ENCODE measurements around the gene PLPP1. TPM values are rescaled to one million over a fixed set of nuclear protein-coding genes. Genes with fewer than 3 reads are reported as not detected.
A peak's percentile ranks its signal among the peaks of the same experiment; 100 is the strongest.

PLPP1 gene
- total RNA-seq, 2 experiments from 2014 or later: 8.9 to 9.0 TPM

DNA sequence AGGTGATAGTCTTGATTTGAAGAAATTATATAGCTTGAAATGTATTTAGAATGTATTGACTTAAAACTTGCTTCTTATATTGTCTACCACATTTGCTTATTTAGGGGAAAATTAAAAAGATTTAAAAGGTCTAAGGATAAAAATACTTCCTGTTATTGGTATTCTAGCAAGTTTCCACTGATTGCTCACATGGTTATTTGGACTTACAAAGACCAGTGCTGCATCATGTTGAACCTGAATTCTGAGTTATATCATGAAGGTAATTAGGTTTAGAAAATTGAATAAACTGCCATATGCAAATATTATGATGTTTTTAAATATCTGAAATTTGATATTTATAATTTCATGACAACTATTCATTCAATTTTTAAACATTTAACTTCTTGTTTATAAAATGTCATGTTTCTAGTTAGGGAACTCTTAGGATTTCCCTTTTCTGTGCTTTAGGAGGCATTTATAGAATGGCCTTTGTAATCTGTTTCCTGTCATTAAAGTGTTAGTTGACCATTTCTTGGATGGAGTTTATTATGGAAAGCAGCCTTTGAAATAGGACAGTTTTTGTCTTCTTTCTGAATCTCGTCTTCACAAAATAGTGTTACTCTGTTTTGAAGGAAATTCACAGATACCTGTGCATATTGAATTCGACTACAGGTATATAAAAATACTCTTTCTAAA lies 141.1 kb downstream of the PLPP1 start:
- H3K27ac Mint-ChIP-seq: no peak overlapping the region
- H3K36me3 Mint-ChIP-seq (ENCODE audit: low read depth): peaks cover 52% of the 10 kb centered on the region
- DNase-seq: no peak
- peaks cover 10% of the 10 kb centered on the region for H3K9me3 Mint-ChIP-seq
- no peak overlapping the region for H3K4me3 Mint-ChIP-seq
- peaks cover 2% of the 10 kb centered on the region for H3K4me1 Mint-ChIP-seq
- ChIA-PET POLR2A (interaction anchor here (1.5 kb wide), 1 partner anchor 8 kb away, joined by 3 read pairs; no protein-coding TSS in a partner anchor), CTCF (interaction anchor here (1.3 kb wide), 1 partner anchor 8 kb away, joined by 5 read pairs; no protein-coding TSS in a partner anchor)
- no peaks in the 10 kb centered on the region for H3K27me3 Mint-ChIP-seq

DNA sequence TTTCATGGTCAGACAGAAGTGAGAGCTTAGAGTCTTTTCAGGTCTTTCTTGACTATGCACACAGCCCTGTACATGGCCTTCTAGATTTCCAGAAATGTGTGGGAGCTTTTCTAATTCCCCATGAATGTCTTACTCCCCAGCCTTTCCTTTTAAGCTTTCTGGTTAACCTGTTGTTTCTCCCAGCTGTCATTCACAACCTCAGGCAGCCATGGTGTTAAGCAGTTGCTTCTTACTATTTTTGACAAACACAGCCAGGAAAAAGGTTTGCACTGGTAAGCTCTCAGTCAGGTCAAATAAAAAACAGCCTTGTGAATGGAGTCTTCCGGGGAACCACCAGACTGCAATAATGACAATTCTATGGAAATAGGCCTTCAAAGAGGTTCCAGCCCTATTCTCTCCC lies 142.1 kb downstream of the PLPP1 start:
- H3K27ac Mint-ChIP-seq: no peak overlapping the region
- H3K36me3 Mint-ChIP-seq (ENCODE audit: low read depth): peaks cover 59% of the 10 kb centered on the region
- H3K9me3 Mint-ChIP-seq: peaks cover 10% of the 10 kb centered on the region
- H3K4me1 Mint-ChIP-seq: peaks cover 2% of the 10 kb centered on the region
- no peak overlapping the region for H3K4me3 Mint-ChIP-seq
- CTCF ChIA-PET: interaction anchor here (1.3 kb wide), 1 partner anchor 9 kb away, joined by 5 read pairs; no protein-coding TSS in a partner anchor
- DNase-seq: no peak
- no peaks in the 10 kb centered on the region for H3K27me3 Mint-ChIP-seq
- POLR2A ChIA-PET: interaction anchor here (1.5 kb wide), 1 partner anchor 9 kb away, joined by 3 read pairs; no protein-coding TSS in a partner anchor

- no peaks in the 10 kb centered on the region for H3K27me3 Mint-ChIP-seq
- peaks cover 10% of the 10 kb centered on the region for H3K9me3 Mint-ChIP-seq
- no peak overlapping the region for H3K4me3 Mint-ChIP-seq
- H3K4me1 Mint-ChIP-seq: peaks cover 2% of the 10 kb centered on the region
- ChIA-PET CTCF (no interaction called here), POLR2A (no interaction called here)
- H3K27ac Mint-ChIP-seq: no peak overlapping the region
- peaks cover 60% of the 10 kb centered on the region for H3K36me3 Mint-ChIP-seq (ENCODE audit: low read depth)
- DNase-seq: no peak
Observed at GRCh38 chr5:55391707-55392106, 143.1 kb downstream of the PLPP1 start.

- peaks cover 75% of the 10 kb centered on the region for H3K36me3 Mint-ChIP-seq (ENCODE audit: low read depth)
- H3K4me3 Mint-ChIP-seq: no peak overlapping the region
- H3K27me3 Mint-ChIP-seq: no peaks in the 10 kb centered on the region
- peaks cover 10% of the 10 kb centered on the region for H3K4me1 Mint-ChIP-seq
- CTCF ChIA-PET: no interaction called here
- no peak overlapping the region for H3K27ac Mint-ChIP-seq
- DNase-seq: no peak
- POLR2A ChIA-PET: no interaction called here
- H3K9me3 Mint-ChIP-seq: peaks cover 16% of the 10 kb centered on the region
Observed at GRCh38 chr5:55387865-55388264, 146.9 kb downstream of the PLPP1 start.

DNA sequence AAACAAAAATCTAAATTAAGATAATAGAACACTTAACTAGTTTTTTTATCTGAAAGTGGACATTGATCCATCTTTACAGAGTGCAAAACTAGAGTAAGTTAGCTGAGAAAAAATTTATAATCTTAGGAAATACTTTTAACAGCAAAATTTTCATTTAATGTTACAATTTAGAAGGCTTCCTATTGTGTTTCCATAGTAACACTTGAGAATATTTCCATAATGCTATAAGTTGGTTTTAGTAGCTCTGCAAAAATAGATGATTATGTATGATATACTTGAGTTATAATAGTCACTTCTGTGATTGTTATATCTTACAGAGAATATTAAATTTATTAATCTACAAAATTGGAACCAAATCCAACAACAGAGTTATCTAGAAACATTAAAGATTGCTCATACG lies 148.4 kb downstream of the PLPP1 start:
- no peaks in the 10 kb centered on the region for H3K27me3 Mint-ChIP-seq
- POLR2A ChIA-PET: no interaction called here

GRCh38 chr5:55385846-55386245 lies 148.9 kb downstream of the PLPP1 start:
- no peak overlapping the region for H3K27ac Mint-ChIP-seq
- no peak overlapping the region for H3K4me3 Mint-ChIP-seq
- POLR2A ChIA-PET: no interaction called here
- H3K9me3 Mint-ChIP-seq: peaks cover 7% of the 10 kb centered on the region
- peaks cover 72% of the 10 kb centered on the region for H3K36me3 Mint-ChIP-seq (ENCODE audit: low read depth)
- H3K27me3 Mint-ChIP-seq: no peaks in the 10 kb centered on the region
- DNase-seq: no peak
- CTCF ChIA-PET: interaction anchor here (0.9 kb wide), 1 partner anchor 554 kb away, joined by 3 read pairs; no protein-coding TSS in a partner anchor
- peaks cover 10% of the 10 kb centered on the region for H3K4me1 Mint-ChIP-seq

More for the DNA sequence above, 148.4 kb downstream of the PLPP1 start:
- peaks cover 7% of the 10 kb centered on the region for H3K9me3 Mint-ChIP-seq
- H3K4me1 Mint-ChIP-seq: peaks cover 10% of the 10 kb centered on the region
- no peak overlapping the region for H3K4me3 Mint-ChIP-seq
- H3K36me3 Mint-ChIP-seq (ENCODE audit: low read depth): peaks cover 72% of the 10 kb centered on the region
- DNase-seq: no peak
- no peak overlapping the region for H3K27ac Mint-ChIP-seq
- CTCF ChIA-PET: interaction anchor here (0.9 kb wide), 1 partner anchor 554 kb away, joined by 3 read pairs; no protein-coding TSS in a partner anchor

- no peaks in the 10 kb centered on the region for H3K27me3 Mint-ChIP-seq
- H3K4me1 Mint-ChIP-seq: peaks cover 10% of the 10 kb centered on the region
- H3K9me3 Mint-ChIP-seq: peaks cover 7% of the 10 kb centered on the region
- peaks cover 73% of the 10 kb centered on the region for H3K36me3 Mint-ChIP-seq (ENCODE audit: low read depth)
- no peak for DNase-seq
- CTCF ChIA-PET: no interaction called here
- POLR2A ChIA-PET: no interaction called here
- H3K4me3 Mint-ChIP-seq: no peak overlapping the region
- no peak overlapping the region for H3K27ac Mint-ChIP-seq
Observed at GRCh38 chr5:55385227-55385626, 149.5 kb downstream of the PLPP1 start.

DNA sequence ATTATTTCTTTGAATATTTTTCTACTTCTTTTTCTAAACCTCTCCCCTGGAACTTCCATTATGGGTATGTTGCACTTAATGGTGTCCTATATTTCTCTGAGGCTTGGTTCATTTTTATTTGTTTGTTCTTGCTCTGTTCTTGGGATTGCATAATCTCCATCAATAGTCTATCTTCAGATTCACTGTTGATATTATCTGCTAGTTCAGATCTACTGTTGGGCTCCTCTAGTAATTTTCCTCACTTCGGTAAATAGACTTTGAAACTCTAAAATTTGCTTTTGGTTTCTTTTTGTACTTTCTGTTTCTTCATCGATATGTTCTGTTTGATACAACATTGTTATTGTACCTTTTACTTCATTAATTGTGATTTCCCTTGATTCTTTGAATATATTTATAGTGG lies 150.7 kb downstream of the PLPP1 start:
- H3K4me3 Mint-ChIP-seq: peak overlapping the region; percentile 5
- peaks cover 71% of the 10 kb centered on the region for H3K36me3 Mint-ChIP-seq (ENCODE audit: low read depth)
- CTCF ChIA-PET: no interaction called here
- peaks cover 10% of the 10 kb centered on the region for H3K4me1 Mint-ChIP-seq
- no peaks in the 10 kb centered on the region for H3K27me3 Mint-ChIP-seq
- DNase-seq: no peak
- no peak overlapping the region for H3K27ac Mint-ChIP-seq
- POLR2A ChIA-PET: no interaction called here
- H3K9me3 Mint-ChIP-seq: peaks cover 7% of the 10 kb centered on the region

DNA sequence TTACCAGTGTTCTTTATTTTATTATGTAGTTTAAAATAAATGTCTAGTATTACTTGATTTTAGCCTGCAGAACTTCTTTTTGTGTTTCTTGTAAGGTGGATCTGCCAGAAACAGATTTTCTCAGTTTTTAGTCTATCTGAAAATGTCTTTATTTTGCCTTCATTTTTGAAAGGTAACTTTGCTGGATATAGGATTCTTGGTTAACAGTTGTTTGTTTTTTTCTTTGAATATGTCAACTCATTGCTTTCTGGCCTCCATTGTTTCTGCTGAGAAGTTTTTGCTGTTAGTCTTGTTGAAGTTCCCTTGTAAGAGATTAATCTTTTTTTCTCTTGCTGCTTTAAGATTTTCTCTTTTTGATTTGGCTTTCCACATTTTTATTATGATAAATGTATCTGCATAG lies 151.5 kb downstream of the PLPP1 start:
- Mint-ChIP-seq H3K36me3 (ENCODE audit: low read depth) (peaks cover 68% of the 10 kb centered on the region), H3K4me1 (peaks cover 10% of the 10 kb centered on the region), H3K4me3 (no peak overlapping the region), H3K9me3 (peaks cover 7% of the 10 kb centered on the region), H3K27me3 (no peaks in the 10 kb centered on the region), H3K27ac (no peak overlapping the region)
- no peak for DNase-seq
- ChIA-PET CTCF (interaction anchor here (0.8 kb wide), 1 partner anchor 44 kb away, joined by 3 read pairs; no protein-coding TSS in a partner anchor), POLR2A (no interaction called here)

- DNase-seq: no peak
- CTCF ChIA-PET: no interaction called here
- H3K27ac Mint-ChIP-seq: no peak overlapping the region
- peaks cover 62% of the 10 kb centered on the region for H3K36me3 Mint-ChIP-seq (ENCODE audit: low read depth)
- no peaks in the 10 kb centered on the region for H3K9me3 Mint-ChIP-seq
- H3K4me3 Mint-ChIP-seq: no peak overlapping the region
- H3K4me1 Mint-ChIP-seq: no peaks in the 10 kb centered on the region
- no peaks in the 10 kb centered on the region for H3K27me3 Mint-ChIP-seq
- POLR2A ChIA-PET: interaction anchor here (0.6 kb wide), 1 partner anchor 1326 kb away, joined by 3 read pairs; no protein-coding TSS in a partner anchor
Observed at GRCh38 chr5:55377810-55378209, 157.0 kb downstream of the PLPP1 start.

Other genes starting within 250 kb of the PLPP1 start
- 10 to 100 TPM; 13.0 to 15.5 TPM for gene DHX29, start 227.3 kb downstream of the PLPP1 start, total RNA-seq
- gene MTREX, start 227.0 kb downstream of the PLPP1 start, total RNA-seq: 10 to 100 TPM; 69.7 to 71.4 TPM
- 10 to 100 TPM; 23.7 to 24.3 TPM for gene SLC38A9, start 177.4 kb upstream of the PLPP1 start, total RNA-seq
- under 1 TPM; 0.50 to 0.83 TPM for gene DDX4, start 203.1 kb upstream of the PLPP1 start, total RNA-seq